HL-60/S4 treated with phorbol 12-myristate 13-acetate at 8.2 ng/mL for 4 days and 3 days (cell line): ENCODE results near the gene DPP8.

ENCODE experiments used
- in situ Hi-C: fragments of 300-500 bp; cut with MboI; formaldehyde crosslinking; loops from 2 replicates; pipeline ENCODE4 v1.15.0; 2022; ENCODE audit warnings: low sequenced_read_pairs

DPP8 gene

DNA sequence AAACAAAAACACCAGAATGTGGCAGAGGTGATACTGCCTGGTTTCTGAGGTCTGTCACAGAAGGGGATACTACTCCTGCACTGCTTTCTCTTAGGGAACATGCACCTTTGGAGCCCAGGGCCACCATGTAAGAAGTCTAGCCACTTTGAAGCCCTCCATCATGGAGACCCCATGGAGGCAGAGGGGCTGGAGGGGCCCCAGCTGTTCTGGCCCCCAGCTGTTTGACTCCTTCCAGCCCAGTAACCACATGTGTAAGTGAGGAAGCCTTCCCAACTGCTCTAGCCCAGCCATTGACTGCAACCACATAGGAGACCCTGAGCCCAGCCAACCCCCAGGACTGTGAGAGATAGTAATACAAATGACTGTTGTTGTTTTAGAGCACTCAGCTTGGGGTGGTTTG lies 85.8 kb downstream of the DPP8 start:
- in situ Hi-C loops: no loop called here

DNA sequence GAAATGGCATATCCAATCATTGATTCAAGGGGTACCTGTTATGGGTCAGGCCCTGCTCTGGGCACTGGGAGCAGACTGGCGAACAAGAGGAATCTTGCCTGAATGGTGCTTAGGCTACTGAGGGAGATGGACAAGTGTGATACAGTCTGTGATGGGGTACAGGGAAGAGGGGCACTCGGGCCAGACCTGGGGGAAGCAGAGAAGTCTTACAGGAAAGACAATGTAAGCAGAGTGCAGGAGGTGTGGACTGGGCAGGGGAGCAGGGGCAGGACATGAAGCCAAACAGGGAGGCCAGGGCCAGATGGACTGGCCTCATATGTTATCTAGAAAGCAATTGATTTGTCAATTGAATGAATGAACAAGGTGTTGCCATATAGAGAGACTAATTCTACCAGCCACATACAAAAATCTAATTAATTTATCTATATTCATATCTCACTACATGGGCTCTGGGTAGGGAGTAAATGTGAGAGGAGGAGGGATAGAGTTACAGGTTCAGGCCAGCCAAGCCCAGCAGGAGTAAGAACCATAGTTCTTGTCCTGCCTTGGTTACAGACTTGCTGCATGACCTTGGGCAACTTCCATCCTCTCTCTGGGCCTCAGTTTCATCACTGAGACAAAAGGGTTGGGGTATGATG lies 91.2 kb downstream of the DPP8 start:
- in situ Hi-C loops: no loop called here

DNA sequence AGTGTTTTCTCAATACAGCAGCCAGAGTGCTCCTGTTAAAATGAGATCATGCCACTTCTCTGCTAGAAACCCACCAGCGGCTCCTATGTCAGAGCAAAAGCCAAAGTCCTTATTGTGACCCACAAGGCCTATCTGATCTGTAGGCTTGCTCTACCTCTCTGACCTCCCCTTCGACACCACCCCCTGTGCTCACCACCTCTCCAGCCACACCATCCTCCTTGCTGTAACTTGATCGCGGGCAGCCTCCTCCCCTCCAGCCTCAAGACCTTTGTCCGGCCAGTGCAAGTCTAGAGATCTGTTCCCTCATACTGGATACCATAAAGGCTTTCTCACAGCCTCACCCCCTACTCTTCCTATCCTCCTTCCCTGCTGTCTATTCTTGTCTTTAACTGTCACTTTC lies 92.8 kb downstream of the DPP8 start:
- in situ Hi-C loops: no loop called here

DNA sequence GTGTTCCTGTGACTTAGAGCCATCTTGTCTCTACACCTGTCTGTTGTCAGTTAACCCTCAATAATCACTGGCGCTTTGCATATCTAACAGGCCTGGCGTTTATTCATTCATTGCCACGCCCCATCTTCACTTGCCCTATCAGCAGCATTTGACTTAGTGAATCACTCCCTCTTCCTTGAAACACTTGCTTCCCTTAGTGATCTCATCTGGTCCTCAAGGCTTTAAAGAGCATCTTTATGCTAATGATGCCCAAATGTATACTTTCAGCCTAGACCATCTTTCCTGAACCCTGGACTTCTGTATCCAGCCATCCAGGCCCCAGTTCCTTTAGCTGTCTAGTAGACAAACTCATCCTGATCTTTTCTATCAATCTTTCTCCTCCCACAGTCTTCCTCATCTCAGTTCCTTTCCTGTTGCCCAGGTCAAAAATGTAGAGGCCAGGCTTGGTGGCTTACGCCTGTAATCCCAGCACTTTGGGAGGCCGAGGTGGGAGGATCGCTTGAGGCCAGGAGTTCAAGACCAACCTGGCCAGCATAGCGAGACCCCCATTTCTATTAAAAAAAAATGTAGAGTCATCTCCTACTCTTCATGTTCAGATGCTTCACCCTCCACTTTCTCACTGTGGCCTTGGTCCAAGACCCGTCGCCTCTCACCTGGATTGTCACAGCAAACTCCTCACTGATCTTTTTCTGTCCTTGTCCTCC lies 93.4 kb downstream of the DPP8 start:
- in situ Hi-C loops: no loop called here

DNA sequence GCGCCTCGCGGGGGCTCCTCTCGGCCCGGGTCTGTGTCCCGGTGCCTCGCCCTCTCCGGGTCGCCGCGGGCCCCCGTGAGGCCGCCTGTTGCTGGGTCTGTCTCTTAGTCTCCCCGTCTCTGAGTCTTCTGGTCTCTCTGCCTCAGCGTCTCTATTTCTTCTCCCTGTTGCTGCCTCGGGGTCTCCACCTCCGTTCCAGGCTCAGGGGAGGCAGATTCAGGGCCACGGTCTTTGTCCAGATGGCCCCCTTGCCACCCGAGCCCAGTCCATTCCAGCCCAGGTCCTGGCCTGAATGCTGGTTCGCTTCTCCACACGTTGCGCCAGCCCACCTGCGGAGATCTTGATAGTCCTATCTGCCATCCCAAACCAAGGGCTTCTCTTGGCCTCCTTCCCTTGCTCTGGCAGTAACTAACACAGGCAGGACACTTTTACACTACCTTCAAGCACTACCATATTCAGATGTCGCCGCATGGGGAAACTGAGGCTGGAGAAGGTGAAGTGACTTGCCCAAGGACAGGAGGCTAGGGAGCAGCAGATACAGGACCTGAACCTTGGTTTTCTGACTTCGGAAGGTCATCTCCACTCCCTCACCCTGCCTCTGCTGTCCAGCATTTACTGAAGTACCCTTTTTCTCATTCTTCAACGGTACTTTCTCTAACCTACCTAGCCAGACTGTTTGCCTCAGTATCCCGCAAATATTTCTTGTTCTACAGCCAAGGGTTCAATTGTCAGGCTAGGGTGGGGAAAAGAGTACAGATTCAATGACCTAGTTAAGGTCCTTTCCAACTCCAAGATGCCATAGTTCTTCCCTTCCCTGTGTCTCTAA lies 94.1 kb downstream of the DPP8 start:
- in situ Hi-C loops: no loop called here

DNA sequence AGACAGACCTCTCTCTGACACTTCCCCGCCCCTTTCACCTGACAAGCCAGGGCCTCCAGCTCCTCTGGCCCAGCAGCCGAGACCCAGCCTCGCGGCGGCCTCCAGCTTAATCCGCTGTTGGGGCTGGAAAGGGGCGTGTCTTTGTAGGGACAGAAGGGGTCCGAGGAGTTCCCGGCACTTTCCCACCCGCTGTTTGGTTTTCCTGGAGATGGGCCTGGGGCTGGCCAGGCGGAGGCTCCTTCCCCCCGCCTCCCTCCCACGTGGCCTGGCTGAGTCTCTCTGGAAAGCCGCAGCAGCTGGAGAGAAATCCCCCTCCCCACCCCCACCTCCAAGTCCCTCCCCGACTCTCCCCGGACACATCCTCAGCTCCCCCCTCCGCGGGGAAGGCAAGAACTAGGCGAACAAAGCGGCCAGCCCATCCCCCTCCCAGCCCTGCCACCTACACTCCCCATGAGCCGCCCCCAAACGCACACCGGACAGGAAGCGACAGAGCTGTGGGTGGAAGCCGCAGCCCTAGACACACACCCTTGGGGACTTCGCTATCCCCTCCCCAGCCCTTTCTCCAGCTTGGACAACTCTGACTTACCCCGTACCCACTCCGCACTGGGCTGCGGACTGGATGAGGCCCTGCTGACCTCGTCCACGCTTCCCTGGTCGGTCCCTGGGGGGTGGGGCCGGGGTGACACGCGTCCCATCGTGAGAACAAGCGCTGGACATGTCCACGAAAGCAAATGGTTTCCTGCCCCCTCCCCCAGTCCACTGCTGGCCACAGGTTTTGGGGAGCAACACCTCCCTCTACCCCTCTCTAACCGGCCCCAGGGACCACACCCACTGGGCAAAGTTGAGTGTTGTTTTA lies 95.9 kb downstream of the DPP8 start:
- in situ Hi-C loops: no loop called here

DNA sequence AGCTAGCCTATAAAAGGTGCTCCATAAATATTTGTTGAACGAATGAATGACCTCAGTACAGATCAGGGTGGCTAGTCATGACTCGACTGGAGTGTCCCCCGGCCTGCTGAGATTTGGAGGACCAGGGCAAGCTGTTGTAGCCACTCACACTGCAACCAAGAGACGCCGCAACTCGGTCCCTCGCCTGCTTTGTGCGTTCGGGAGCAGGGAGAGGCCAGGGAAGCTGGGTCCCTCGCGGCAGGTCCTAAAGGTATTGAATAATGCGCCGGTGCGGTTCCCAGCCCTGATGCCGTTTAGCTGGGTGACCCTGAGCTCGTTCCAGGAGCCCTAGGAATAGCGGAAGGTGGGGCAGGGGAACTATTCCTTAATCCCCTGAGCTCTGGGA lies 96.5 kb downstream of the DPP8 start:
- in situ Hi-C loops: no loop called here

DNA sequence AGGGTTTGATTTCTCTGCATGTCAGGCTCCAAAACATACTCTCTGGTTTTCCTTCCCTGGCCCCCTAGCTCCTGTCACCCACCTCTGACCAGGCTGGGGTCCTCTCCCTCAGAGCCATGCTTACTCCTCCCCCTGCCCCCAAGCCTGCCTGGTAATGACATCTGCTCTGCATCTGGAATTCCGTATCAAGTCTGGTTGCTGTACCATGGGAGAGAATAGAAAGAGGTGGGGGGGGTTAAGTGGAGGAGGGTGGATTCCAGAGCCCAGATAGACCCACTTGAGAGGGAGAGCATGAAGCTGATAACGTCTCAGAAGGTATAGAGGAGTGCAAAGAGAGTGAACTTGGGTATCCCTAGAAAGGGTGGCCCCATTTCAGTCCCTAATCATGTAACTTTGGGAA lies 98.9 kb downstream of the DPP8 start:
- in situ Hi-C loops: no loop called here

DNA sequence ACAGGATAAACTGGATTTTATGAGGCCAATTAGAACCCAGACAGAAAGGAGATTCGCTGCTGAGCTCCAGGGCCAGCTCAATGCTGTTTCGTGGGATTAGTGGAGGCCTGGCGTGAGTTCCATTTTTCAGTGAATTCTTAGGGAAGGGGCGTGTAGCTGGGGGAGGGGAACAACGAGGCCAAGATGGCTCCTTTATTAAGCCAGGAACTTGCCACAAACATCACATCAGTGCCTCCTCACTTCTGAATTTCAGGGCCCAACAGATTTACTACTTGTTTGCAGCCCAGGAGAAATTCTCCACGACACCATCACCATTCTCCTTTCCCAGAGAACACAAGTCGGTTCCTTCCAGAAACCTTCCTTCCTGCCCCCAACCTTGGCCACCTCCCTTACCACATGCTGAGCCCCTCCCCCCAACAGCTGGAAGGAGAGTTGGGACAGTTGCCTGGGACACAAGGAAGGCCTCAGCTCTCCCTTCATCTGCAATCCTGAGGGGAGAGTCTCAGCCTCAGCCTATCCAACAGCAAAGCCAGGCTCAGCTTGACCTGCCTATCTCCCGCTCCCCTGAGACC lies 100.6 kb downstream of the DPP8 start:
- in situ Hi-C loops: no loop called here

DNA sequence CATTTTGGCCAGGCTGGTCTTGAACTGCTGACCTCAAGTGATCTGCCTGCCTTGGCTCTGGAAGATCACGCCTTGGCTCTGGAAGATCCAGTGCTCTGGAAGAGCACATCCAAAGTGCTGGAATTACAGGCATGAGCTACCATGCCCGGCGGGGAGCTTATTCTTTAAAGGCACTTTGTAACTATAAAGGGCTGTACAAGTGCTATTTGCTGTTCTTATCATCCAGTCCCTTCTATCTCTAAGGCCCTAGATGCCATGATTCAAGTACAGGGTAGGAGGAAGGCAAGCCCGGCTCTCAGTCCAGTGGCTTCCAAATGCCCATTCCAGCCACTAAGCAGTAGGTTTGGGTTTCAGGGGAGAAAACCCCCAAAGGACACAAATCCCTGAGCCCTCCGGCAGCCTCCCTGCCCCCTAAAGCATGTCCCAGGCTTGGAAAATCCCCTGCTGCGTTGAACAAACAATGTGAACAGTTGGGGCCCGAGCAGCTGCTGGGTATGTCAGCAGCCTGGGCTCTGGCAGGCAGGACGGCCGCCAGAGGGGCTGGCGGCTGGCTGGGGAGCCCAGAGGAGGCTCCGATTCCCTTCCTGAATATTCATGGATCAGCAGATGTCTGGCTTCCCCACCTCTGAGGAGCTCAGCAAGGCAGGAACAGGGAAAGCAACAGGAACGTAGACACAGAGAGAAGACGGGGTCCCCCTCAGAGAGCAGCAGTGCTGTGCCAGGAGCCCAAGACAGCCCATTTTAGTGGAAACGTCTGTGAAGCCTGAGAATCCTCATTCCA lies 102.5 kb downstream of the DPP8 start:
- in situ Hi-C loops: no loop called here

DNA sequence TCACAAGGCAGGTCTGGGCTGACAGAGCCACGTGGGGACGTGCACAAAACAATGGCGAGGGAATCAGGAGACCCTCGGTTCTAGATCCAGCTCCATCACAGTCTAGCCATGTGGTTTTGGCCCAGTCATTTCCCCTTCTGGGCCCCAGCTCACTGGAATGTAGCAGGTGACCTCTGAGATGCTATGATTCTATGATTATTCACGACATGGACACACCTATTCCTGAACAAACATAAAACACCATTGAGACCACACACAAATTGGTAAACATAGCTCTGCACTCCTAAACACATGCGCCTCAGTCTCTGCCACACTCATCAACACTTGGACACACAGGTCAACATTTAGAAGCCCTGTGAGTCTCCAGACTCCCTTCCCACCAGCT lies 103.7 kb downstream of the DPP8 start:
- in situ Hi-C loops: no loop called here

DNA sequence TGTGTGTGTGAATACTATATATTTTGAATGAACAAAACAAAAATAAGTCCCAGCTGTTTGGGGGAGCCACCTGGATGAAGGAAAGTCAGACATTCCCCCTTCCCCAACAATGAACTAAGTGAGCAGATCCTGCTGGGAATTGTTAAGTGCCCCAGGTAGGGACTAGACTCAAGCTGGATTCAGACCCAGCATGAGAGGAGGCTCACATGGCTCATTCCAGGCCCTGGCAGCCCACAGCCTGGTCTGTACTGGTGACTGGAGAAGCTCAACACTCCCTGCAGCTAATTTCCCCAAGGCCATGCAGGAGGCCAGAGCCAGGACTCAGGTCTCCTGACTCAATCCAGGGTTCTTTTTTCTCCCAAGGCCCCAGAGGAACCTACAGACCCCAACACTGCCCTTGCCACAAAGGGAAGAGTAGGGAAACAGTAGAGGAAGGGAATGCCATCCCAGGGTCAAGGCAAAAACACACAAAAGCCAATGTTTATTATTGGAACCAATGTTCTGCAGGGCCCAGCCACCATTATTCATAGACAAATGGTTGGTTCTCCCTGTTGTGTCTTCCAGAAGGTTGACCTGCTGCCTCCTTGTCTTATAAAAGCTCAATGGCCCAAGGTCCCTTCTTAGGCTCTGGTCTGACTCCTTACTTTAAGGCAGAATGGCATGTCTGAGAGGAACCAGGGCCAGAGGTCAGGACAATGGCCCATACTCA lies 104.3 kb downstream of the DPP8 start:
- in situ Hi-C loops: no loop called here

DNA sequence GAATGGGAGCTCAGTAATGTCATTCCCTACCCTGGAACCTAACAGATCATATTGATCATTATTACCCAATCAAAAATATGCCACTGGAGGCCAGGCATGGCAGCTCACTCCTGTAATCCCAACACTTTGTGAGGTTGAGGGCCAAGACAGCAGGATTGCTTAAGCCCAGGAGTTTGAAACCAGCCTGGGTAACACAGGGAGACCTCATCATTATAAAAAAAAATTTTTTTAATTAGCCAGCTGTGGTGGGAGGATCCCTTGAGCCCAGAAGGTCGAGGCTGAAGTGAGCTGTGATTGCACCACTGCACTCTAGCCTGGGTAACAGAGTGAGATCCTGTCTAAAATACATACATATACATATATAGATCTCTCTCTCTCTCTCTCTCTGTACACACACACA lies 104.9 kb downstream of the DPP8 start:
- in situ Hi-C loops: no loop called here

DNA sequence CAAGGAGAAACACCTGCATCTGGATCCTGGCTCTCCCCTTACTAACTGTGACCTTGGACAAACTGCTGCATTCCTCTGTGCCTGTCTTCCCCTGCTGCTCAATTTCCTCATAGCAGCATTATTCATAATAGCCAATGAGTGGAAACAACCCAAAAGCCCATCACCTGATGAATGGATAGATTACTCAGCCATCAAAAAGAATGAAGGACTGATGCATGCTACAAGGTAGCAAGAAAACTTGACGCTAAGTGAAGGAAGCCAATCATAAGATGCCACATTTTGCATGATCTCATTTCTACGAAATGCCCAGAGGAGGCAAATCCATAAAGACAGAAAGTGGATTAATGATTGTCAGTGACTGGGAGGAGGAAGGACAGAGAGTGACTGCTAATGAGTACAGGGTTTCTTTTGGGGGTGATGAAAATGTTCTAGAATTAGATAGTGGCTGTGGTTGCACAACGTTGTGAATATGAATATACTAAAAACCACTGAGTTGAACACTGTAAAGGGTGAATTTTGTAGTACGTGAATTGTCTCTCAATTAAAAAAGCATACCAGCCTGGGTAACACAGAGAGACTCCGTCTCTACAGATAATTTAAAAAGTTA lies 105.9 kb downstream of the DPP8 start:
- in situ Hi-C loops: no loop called here

DNA sequence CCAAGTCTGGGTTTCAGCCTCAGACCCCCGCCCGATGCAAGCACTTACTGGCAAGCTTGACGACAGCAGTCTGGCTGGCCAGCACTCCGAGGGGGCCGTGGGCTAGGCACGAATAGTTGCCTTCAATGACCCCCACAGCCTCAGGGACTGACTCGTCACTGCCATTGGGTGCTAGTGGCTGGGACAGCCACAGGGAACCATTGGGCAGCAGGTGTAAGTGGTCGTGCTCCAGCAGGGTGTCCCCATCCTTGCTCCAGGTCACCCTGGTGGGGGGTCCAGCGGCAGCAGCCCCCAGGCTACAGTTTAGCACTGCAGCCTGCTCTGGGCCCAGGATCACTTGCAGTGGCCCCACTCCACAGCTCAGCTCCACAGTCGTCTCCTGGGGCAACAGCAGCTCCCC lies 106.5 kb downstream of the DPP8 start:
- in situ Hi-C loops: no loop called here

DNA sequence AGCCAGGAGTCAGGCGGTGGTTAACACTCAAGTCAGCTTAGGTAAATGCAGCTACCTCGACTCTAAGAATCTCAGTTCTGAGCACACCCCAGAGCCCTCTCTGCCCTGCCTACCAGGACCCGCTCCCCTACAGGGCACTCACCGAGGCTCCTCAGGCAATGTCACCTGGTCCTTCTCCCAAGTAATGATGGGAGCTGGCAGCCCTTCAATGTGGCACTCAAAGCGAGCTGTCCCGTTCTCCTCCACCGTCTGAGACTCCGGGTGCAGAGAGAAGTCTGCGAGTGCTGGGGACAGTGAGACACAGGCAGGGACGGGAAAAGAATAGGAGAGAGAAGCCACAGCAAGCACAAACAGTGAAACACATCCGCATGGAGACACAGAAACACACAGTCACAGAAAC lies 107.5 kb downstream of the DPP8 start:
- in situ Hi-C loops: no loop called here

DNA sequence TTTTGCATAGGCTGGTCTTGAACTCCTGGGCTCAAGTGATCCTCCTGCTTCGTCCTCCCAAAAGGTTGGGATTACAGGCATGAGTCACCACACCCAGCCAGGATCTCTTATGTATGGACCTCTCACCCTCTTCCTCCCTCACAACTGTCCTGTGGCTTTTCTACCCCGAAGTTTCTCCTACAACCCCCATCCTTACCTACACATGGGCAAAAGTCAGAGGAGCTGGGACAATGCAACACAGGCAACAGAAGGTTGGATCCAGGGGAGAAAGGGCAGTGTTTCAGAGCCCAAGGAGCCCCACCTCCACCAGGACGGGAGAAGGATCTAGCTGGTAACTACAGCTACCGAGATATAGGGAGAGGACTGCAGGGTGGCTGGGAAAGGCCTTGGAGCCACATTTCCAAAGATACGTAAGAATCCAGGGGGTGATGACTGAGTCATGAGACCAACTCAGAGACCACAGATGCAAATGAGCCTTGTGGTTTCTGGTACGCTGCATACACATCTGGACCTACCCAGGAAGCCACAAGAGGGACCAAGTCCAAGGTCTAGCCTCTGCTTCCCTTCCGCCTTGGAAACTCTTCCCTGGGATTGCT lies 108.4 kb downstream of the DPP8 start:
- in situ Hi-C loops: no loop called here

DNA sequence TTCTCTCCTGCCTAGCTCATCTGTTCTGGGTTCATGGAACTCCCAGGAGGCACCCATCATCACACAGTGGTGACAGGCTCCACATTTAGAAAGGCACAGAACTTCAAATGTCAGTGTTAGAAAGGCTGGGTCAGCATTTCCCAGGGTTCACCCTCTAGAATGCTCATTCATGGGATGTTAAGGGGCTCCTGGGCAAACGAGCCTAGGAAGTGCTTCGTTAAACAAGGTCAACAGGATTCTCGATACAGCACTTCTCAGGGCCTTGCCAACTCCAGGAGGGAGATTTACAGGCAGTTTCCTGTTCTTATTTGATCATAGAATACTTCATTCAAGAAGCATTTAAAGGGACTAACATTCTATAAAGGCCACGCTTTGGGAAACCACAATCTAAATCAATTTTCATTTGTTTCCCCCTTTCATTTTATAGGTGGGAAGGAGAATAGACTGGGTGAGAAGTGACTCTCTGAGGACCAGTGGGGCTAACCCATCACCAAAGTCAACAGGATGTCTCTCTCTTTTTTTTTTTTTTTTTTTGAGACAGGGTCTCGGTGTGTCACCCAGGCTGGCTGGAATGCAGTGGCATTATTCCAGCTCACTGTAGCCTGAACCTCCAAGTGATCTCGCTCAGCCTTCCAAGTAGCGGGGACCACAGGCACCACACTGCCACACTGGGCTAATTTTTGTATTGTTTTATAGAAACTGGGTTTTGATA lies 109.0 kb downstream of the DPP8 start:
- in situ Hi-C loops: no loop called here
